OCI-M1 (cell line): Measurements from ENCODE around the gene CAMSAP3.

ENCODE experiments used
- DNase-seq: peaks from one replicate; lab custom pipeline; 2025; lab: John Stamatoyannopoulos, UW

CAMSAP3 gene

GRCh38 chr19:7612282-7613274 is 16.9 kb downstream of the CAMSAP3 start:
- DNase-seq = no peak

DNA sequence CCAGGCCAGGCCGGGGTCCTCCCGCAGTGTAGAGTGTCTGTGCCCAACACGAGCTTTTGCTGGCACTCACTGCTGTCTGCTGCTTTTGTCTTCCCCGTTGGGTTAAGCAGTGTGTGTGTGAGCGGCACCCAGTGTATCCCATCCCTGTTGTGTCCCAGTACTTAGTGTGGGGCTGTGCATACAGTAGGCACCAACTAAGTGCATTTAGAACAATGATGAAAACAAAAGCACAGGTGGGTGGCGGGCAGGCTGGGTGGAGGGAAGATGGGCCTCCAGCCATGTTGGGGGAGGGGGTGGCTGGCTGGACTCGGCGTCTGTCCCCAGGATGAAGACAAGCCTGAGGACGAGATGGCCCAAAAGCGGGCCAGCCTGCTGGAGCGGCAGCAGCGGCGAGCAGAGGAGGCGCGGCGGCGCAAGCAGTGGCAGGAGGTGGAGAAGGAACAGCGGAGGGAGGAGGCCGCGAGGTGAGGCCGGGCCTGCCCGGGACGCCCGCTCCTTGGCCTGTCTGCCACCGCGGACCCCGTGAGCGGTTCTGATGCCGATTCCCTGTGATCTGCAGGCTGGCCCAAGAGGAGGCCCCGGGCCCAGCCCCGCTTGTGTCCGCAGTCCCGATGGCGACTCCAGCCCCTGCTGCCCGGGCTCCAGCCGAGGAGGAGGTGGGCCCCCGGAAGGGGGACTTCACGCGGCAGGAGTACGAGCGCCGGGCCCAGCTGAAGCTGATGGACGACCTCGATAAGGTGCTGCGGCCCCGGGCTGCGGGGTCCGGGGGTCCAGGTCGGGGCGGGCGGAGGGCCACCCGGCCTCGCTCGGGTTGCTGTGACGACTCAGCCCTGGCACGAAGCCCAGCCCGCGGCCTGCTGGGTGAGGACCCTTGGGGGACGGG is 19.4 kb downstream of the CAMSAP3 start:
- DNase-seq = no peak

DNA sequence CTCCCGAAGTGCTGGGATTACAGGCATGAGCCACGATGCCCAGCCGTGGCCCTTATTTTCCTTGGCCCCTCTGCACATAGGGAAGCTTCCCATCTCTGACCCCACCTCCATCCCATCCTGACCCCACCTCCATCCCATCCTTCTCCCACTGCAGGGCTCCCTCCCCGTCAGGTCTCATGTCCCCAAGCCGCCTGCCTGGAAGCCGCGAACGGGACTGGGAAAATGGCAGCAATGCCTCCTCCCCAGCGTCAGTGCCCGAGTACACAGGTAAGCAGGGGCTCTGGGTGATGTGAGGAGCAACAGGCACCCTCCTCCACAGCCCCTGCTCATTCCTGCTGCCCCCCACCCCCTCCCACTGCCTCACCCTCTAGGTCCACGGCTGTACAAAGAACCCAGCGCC is 21.5 kb downstream of the CAMSAP3 start:
- no peak for DNase-seq

DNA sequence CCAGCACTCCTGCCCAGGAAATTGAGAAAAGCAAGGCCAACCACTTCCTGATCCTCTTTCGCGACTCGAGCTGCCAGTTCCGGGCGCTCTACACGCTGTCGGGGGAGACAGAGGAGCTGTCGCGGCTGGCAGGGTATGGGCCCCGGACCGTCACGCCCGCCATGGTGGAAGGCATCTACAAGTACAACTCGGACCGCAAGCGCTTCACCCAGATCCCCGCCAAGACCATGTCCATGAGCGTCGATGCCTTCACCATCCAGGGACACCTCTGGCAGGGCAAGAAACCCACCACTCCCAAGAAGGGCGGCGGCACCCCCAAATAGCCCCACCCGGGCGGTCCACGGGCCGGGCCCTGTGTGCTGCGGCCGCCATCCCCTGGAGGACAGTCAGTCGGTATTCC is 22.1 kb downstream of the CAMSAP3 start:
- no peak for DNase-seq

GRCh38 chr19:7618348-7618747 is 22.7 kb downstream of the CAMSAP3 start:
- DNase-seq = peak; percentile 4

DNA sequence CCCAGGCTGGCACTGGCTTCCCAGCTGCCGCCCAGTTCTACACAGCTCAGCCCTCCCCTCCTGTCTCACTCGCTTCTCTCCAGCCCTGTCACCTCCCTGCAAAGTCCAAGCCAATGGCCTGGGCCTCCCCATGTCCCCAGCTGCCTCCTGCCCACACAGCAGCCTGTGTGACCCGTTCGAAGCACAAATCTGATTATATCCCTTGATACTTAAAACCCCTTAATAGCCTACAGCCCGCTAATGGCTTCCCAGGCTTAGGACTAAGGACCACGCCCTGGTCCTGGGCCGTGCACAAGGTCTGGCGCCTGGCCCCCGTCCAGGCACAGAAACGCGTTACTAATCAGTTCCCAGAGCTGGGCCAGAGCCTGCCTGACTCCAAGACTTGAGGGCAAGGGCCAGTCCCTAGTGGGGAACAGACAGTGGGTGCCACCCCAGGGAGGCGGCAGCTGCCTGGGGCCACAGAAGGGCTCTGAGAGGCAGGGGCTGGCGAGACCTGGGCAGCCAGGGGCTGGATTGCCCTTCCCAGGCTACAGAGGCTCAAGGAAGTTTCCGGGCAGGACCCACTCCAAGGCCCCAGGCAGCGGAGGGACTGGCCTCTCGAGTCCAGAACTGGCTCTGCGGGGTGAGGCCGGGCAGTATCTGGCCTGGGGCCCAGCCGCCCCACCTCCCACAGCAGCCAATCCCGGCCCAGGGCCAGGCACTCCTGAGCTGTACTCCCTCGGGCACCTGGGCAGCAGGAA is 23.3 kb downstream of the CAMSAP3 start:
- DNase-seq = no peak

DNA sequence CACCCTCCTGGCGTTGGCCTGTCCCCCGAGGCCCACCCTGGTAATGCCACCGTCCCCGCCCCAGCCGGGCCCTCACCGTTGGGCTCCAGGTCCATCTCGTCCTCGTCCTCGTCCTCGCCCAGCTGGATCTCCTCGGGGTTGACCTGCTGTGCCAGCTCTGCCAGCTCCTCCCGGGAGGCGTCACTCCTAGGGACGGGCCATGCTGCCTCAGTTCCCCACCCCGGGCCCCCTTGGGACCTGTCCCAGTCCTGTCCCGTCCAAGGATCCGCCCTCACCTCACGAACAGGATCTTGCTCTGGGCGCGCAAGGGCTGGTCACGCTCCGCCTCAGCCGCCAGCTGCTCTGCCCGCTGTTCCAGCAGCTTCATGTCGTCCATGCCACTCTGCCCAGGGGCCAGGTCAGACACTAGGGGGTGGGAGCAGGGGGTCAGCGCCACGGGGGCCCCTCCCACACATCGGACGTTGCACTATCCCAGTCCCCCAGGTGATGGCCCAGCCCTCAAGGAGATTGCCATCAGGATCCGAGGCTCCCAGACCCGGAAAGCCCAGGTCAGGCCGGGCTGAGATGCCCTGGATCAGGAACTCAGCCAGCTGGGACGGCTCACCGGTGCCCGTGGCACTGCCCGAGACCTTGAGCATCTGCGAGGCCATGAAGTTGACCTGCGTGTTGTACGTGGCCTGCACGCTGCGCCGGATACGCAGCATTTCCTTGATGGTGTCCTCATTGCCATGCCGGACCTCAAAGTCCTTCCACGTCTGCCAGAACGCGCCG is 24.2 kb downstream of the CAMSAP3 start:
- no peak for DNase-seq

DNA sequence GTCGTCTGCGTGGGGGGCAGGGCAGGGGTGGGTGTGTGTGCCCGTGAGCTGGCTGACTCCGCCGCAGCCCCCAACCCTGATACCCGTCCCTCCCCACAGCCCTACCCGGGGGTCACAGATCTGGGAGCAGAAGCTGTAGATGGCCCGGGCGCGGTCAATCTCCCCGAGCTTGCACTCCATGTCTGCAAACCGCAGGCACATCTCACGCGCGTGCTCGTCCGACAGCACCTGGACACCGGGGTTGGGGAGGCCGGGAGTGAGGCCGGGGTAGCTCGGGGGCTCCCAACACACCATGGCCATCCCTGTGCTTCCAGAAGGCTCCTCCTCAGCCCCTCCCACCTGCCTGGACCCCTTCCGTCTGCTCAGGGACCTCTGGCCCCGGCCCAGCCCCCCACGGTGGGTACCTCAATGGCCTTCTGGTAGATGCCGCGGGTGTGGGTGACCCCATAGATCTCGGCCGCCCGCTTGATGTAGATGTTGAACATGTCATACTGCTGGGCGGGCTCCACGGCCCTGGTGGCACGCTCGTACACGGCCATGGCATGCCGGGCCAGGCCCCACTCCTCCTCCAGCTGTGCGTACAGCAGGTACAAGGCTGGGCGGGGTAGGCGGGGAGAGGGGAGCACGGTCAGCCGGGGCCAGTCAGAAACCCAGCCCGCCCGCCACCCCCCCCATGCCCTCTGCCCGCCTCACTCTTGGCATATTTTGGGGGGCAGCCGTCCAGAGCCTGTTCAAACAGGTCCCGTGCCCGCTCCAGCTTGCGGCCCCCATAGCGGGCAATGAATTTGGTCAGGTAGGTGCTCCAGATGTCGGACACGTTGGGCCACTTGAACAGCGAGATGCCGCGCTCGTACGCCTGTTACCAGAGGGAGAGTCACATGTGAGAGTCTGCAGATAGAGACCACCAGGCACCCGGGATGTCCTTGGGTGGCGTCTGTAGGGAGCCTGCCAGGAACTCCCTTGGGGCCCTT is 25.1 kb downstream of the CAMSAP3 start:
- DNase-seq = no peak

DNA sequence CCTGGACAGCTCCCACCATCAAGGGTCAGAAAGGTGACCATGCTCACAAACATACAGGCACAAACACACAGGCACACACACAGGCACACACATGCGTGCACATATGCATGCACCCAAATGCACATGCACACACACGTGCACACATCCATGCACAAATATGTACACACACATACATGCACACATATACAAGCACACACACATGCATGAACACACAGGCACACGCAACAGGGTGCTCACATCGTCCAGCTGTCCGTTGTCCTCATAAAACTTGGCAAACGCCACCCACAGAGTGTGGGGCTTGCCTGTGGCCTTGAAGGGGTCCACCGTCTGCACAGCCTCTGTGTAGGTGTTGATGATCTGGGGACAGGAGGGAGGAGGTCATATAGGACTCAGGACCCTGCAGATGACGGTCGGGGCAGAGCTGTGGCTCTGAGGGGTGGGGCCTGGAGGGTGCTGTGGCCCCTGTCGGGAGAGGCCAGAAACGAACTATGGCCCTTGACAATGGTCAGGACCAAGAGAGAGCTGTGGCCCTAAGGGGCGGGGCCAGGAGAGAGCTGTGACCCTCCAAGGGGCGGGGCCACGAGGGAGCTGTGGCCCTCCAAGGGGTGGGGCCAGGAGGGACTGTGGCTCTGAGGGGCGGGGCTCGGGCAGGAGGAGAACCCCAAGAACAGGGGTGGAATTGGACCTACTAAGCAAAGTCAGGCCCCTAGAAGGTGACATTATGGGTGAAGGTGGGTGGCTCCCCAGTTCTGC is 27.4 kb downstream of the CAMSAP3 start:
- no peak for DNase-seq

- DNase-seq = no peak
Observed at GRCh38 chr19:7623725-7624603, 28.3 kb downstream of the CAMSAP3 start.

DNA sequence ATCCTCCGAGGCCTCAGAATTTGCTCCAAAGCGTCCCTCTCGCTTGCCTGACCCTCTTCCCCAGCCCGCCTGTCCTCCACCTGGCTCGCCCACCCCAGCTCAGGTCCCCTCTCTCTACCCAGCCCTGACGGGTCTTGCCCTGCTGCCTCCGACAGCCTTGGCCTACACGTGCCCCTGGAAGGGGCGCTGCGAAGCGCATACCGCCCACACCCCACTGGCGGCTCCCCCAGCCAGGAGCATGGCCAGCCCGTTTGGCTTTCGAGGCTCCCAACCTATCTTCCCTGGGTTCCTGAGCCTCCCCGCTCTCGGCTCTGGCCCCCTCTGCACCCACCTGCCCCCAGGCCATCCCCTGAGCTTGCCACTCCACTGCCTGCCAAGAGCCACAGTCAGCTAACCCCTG is 29.1 kb downstream of the CAMSAP3 start:
- DNase-seq = no peak

DNA sequence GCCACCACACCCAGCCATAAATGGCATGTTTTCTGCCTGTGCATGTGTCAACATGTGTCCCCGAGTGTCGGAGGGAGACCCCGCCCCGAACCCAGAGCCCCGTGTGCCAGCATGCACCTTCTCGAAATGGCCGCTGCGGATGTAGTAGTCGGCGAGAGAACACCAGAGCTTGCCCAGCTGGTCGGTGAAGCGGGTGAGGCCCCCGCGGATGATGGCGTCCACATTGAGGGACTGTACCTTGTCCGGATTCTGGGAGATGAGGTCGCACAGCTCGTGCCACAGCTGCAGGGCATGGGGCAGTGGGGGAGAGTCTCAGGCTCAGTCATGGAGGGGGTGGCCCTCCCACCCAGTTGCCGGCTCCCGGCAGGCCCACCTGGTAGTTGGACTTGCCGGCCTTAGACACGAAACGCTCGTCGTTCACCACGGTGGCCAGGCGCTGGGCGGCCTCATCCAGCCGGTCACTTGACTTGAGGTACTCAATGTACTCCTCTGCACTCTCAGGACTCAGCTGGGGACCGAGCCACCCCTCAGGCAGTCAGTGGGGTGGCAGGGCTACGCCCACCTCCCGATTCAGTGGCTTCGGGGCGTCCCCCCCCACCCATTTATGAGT is 30.2 kb downstream of the CAMSAP3 start:
- DNase-seq = no peak

GRCh38 chr19:7627166-7627565 is 31.5 kb downstream of the CAMSAP3 start:
- no peak for DNase-seq

- no peak for DNase-seq
Observed at GRCh38 chr19:7628589-7629311, 33.1 kb downstream of the CAMSAP3 start.

GRCh38 chr19:7629347-7630054 is 33.8 kb downstream of the CAMSAP3 start, which contains the start of the genes PET100 and XAB2:
TSS of gene PET100 (plus strand) at chr19:7629793. CDS start at chr19:7629834, 41 bp downstream.
TSS of gene XAB2 (minus strand) at chr19:7629545. CDS start at chr19:7629527, 18 bp downstream.
- peak; percentile 96 for DNase-seq

DNA sequence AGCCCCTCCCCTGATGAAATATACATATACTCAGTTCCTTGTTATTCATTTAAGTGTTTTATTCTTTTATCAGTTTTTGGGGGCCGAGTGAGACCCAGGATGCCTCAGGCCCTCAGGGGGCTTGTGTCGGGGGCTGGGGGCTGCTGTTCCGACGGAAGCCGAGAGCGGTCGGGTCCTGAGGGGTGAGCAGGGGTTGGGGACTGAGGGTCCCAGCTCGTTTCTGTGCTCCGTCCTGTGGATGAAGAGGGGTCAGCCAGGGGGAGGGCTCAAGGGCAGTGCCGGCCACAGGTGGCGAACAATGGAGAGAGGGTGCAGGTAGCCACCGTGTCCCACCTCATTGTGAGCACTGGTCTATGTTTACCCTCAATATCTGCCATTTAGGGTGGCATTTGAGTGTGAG is 35.9 kb downstream of the CAMSAP3 start:
- no peak for DNase-seq
